Measurements from ENCODE around the gene SUN5.

Gene SUN5

DNA sequence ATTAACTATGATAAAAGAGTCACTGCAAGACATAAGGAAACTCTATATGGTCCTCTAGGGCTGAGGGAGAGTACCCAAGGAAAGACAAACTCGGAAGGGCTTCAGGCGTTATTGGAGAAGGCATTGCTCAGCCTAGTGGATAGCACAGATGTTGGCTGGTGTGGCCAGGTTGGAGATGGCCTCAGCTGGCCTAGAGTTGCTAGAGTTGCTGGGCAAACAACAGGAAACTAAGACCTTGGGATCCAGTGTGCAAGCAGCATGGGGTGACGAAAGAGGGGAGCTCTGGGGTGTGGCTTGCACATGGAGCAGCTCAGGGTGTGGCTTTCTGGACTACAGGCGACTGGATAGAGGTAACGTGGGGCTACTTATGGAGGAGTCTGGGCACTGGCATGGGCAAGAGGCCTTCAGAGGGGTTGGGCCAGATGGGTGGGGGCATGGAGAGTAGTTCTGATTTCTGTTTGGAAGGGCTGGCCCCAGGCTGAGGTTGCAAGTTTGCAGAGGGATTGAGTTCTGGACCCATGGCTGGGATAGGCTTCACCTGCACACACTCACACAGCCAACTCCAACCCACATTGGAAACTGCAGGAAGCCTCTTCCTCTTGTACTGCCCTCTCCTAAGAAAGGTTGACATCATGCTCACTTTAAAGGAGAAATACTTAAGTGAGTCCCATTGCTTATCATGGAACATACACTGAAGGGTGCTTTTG, 22.0 kb upstream of the SUN5 start:
- DNase-seq, result no peak

DNA sequence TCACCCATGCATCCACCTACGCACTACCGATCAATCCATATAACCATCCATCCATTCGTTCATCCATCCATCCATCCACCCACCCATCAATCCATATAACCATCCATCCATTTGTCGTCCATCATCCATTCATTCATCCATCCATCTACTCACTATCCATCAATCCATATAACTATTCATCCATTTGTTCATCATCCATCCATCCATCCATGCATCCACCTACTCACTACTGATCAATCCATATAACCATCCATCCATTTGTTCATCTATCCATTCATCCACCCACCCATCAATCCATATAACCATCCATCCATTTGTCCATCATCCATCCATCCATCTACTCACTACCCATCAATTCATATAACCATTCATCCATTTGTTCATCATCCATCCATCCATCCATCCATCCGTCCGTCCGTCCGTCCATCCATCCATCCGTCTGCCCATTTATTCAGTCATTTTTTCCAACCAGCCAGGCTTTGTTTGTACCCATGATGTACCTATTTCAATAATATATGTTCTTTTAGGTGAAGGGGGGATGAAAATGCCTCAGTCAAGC, 21.2 kb upstream of the SUN5 start:
- DNase-seq, result no peak

DNA sequence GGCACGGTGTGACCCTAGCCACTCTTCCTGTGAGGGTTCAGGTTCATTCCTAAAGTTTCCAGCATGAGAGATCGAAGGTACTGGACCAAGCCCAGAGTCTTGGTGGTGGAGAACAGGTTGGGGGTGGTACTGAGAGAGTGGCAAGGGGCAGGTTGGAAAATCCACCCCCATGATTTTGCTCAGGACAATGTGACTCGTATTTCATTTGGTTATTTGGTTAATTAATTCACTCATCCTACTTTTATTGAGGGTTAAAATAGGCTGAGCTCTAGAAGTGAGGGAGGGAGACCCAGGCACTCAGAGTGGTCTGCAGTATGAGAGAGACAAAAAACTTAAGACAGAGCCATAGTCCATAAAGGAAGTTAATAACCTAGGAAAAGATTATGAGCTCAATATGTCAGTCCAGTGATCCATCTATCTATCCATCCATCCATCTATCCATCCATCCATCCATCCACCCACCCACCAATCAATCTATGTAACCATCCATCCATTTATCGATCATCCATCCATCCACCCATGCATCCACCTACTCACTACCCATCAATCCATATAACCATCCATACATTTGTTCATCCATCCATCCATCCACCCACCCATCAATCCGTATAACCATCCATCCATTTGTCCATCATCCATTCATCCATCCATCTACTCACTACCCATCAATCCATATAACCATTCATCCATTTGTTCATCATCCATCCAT, 20.5 kb upstream of the SUN5 start:
- DNase-seq, result no peak

DNA sequence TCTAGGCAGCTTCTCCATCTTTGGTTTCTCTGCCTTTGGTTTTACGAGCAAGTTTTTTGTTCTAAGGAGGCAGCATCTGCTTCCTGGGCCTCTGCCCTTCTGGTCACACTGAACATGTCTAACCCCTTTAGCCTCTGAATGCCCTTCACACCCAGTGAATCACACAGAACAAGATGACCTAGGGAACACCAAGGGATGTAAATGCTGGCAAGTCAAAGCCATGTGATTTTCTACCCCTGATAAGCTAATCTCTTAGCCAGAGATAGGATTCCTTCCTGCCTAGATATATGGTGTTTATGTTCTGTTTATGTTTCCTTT, 20.0 kb upstream of the SUN5 start:
- no peak for DNase-seq

DNA sequence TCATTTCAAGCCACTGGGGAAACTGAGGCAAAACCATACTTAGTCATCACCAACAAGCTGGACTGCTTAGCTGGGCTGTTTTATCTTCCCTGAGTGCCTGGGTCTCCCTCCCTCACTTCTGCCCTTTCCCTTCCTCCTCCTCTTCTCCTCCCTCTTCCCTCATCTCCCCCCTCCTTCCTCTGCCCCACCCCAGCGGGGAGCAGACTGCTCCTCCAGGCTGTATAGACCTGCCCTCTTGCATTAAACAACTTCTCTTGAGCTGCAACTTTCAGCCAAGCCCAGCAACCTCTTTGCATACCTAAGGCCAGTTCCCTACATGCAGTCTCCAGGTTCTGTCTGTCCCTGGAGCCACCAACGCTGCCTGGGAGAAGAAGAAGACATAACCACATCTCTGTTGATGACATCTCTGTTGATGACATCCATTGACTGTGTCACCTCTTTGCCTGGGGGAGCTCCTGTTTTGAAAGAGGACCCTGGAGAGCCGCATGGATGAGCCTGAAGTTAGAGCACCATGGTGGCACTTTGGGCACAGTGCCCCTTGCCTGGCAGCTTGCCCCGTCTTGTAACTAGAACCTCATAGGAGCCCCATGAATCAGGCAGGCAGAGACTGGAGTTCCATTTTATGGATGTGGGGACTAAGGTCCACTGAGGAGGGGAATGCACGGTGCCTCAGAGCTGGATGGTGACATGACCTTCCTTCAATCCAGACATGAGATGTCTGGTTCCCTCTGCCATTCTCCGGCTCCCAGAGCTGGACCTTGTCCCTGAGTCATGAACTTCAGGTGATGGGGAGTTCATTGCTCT, 19.4 kb upstream of the SUN5 start:
- DNase-seq, result no peak

DNA sequence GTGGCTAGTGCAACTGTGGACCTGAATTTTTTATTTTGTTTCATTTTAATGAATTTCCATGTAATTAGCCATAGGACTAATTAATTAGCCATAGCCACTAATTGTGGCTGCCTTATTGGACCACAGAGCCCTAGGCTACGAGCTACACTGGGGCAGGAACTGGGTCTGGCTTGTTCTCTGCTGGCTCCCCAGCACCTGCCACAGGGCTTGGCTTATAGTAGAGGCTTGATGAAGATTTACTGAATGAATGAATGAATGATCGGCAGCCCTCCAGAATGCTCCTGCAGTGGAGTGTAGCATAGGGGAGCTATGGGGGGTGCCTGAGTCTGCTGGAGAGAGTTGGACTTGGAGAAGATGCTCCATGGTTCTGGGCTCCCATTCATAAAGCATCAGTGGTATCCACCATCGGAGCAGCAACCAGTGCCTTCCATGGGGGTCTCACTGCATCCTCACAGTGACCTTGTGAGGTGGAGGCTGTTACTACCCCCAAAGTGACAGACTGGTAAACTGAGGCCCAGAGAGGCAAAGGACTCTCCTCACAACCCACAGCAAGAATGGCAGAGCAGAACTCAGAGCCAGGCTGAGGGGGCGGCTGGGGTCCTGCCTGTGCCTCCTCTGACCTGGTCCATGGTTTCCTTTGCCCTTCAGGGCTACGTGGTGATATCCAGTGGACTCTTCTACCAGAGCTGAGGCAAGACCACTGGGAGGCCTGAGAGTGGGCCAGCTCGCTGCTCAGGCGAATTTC, 18.6 kb upstream of the SUN5 start:
- DNase-seq, result no peak

DNA sequence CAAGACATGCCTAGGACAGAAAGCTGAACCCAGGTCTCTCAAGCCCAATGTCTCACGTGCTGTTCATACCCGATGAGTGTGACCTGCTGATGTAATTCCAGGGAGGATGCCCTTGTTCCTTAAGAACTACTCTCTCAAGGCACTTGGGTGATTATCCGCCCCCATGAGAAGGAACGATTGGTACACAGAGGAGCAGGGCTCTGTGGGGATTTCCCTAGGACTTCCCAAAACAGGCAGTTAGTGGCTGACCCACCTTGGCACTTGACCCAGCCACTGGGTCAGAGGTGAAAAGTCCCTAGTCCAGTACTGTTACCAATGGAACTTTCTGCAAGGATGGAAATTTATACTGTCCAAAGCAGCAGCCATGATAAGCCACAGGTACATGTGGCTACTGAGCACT, 18.1 kb upstream of the SUN5 start:
- DNase-seq, result peak; percentile 33 to 65

DNA sequence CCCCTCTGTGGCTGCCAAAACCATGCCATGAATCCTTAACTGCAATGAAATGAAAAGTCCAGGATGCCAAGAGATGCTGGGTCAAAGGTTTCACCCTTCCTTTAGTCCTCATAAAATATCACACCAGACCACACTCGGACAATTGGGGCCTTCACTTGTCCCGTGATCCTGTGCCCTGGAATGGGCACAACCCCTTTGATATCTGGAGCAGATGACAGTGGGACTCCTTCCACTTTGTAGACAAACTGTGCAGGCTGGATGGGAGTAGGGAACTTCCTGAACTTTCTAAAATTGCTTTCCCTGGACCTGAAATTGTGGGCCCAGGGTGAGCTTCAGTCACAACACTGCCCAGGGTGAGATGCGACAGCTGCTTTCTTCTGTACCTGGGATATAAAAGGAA, 17.6 kb upstream of the SUN5 start:
- DNase-seq, result no peak

DNA sequence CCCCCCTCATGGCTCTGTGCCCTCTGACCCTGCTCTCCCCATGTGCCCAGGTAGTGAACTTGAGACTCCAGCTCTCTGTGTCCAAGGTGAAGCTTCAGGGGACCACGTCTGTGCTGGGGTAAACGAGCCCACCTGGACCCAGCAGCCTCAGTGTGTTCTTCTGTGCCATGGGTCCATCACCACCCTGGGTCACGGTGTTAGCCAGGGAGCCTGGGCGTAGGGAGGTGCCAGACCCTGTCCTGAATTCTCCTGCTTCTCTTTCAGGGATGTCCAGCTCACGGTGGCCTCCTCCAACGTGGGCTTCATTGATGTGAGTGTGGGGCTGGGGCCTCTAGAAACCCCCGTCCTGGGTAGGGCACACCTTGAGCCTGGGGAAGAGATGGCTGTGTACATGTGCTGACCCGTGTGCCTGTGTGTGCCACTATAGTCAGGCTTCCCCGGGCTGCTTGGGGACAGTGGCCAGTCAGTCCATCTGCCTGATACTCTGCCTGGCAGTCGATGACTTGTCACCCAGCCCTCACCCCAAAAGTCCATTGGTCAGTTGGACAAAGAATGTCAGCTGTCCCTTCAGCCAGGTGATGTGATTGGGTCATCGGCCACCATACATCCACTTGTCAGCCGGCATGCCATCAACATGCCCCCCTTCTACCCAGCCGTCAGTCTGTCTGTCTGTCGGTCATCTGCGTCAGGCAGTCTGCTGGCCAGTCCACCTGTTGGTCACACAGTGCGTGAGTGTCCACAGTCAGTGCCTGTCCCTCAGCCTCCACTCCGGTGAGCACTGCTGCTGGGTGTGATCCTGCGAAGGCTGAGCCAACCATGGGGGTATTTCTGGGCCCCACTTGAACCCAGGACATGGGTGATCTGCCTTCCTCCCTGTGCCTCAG, 16.3 kb upstream of the SUN5 start:
- DNase-seq, result no peak

DNA sequence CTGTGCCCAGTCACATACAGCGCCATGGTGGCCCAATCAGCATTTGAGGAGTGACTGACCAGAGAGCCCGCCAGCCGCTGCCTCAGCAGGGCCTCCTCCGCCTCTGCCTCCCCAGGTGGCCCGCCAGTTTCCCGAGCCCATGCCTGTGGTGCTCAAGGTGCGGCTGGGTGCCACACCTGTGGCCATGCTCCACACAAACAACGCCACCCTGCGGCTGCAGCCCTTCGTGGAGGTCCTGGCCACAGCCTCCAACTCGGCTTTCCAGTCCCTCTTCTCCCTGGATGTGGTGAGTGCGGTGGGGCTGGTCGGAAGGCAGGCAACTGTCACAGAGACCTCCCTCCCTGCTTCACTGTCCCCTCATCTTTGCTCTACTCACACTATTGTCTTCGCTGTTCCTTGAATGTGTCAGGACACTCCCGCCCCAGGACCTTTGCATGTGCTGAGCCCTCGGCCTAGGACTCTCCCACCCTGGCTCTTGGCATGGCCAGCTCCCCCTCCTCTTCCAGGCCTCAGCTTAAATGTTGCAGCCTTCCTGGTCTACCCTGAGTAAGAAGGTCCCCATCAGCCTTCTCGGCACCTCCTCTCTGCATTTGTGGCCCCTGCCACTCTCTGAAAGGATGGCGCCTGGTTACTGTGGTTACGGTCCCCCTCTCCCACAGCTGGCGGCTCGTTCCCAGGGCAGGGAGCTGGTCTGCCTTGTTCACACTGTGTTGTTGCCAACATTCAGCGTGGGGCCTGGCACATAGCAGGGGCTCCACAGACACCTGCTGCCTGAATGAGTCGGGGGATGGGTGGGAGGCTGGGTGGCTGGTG, 15.4 kb upstream of the SUN5 start:
- DNase-seq, result no peak

DNA sequence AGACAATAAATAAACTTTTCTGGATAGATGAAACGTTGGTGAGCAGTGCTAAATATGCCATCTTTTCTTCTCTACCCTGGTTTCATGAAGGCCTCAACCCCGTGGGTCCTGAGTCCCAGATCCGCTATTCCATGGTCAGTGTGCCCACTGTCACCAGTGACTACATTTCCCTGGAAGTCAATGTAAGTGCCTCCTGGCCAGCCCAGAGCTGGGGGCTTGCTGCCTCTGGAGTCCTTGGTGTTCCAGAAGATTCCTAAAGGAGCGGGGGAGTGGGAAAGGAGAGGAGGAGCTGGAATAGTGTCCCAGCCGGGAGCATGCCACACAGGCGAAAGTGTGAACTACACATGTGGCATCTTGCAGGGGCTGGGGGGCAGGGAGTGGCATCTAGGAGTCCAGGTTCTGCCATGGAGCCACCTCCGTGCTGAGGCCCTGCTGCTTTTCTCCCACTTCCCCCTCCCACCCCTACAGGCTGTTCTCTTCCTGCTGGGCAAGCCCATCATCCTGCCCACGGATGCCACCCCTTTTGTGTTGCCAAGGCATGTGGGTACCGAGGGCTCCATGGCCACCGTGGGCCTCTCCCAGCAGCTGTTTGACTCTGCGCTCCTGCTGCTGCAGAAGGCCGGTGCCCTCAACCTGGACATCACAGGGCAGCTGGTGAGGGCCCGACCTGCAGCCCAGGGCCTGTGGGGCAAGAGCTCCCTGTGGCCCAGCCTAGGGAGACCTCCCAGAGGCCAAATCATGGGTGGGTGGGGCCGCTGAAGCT, 14.1 kb upstream of the SUN5 start:
- DNase-seq, result no peak

DNA sequence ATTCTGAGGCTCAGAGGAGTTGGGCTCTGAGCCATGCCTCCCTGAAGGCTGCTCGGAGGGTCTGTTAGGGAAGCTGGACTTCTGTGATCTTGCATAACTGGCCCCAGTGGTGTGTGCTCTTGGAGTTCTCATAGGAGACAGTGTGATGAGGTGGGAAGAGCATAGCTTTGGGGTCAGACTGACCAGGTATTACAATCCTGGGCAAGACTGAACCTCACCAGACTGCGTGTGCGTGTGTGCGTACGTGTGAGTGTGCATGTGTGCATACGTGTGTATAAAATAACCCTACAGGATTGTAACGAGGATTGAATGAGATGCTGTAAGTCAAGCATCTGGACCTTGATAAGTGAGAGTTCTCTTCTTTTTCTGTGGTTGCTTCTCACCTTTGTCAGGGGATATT, 13.3 kb upstream of the SUN5 start:
- DNase-seq, result no peak

DNA sequence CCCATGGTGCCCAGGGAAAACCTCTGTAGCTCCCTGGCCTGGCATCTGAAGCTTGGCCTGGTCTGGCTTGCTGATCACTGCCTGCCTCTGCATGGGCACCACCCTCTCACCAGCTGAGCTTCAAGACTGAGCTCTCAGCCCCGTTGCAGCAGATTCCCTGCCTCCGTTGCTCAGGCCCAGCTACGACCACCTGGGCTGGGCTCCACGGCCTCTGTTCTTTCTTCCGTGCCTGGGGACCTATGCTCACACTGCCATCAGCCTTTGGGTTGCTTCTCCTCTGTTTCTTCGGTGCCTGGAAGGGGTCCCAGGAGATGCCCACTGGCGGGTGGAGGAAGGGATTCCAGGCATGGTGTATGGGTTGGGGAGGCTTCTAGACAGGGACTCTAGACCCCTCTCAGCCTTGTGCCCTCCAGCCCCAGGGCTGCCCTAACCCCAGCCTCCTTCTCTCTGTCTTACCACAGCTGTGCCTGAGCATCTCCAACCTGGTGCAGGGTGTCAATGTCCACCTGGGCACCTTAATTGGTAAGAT, 12.4 kb upstream of the SUN5 start:
- DNase-seq, result no peak

DNA sequence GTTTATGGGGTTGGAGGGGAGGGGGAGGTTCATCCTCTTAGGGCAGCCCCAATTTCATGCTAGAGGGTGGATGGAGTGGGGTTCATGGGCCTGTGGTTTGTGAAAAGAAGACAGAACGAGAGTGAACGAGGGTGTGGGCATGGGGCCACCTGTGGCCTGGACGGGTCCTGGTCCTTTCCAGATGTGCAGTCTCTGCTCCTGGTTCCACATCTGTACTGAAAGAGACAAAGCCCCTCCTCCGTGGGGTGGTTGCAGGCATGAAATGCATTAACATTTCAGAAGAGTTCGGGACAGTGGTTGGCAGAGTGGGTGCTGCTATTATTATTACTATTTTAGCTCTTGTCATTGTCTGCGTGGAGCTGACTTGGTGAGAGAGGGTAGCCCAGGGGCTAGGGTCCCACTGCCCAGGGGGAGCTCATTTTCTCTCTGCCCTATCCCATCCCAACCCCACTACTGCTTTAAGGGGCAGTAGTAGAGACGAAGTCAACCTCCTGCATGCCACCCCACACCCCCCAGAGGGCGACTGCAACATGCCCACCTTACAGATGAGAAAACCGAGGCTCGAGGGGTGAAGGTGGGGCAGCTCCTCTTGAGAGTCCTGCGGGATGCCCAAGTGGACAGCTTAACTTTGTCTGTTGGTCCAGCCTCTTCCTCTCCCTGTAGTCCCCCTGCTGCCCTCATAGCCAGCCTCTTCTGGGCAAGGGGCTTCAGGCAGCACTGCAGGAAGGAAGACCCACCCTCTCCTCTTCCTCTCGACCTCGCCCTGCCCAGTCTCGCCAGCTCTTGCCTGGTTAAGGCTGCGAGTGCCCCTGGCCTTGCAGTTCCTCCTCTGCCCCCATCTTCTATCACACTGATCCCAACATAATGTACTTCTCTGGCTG, 11.7 kb upstream of the SUN5 start:
- DNase-seq, result no peak

DNA sequence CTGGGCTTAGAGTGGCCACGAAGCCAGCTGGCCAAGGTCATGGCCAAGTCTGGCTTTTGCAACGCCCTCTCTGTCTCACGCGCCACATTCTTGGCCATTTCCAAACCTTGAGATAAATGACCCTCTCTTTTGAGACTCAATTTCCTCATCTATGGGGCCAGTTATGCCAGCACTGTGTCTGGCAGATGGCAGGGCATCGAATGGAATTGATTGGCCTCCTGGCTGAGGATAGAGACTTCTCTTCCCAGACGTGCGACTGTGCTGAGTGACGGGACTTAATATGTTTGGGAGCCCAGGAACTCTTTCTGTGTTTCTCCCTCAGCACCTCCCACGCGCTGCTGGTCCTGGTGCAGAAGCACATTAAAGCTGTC, 10.9 kb upstream of the SUN5 start:
- DNase-seq, result no peak

DNA sequence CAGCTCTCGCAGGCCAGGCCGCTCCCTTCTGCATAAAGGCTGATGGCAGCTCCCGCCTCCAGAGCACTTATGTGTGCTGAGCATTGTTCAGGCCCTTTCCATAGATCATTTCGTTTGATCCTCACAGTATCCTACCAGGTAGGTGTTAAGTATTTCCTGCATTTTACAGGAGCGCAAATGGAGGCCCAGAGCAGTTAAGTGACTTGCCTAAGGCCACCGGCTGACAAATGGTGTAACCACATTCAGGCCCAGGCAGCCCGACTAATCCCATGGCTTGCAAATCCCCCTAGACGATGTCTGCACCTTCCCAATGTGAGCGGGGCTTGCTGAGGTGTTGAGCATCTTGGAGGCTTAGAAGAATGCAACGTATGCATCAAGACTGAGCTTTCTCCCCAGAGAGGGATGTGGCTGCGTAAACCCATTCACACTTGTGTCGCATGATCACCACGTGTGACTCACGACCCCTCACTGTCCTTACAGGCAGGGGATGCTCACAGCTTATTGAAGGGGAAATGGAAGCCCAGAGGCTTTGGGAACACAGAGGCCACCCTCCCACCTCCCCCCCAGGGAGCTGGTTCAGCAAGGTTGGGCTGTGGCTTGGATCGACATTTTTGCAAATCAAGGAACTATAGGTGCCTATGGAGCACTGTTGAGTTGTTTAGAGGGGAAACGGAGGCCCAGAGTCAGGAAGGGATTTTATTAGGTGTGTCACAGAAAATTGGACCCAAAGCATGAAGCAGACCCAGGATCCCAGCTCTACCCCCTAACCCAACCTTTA, 10.3 kb upstream of the SUN5 start:
- no peak for DNase-seq

DNA sequence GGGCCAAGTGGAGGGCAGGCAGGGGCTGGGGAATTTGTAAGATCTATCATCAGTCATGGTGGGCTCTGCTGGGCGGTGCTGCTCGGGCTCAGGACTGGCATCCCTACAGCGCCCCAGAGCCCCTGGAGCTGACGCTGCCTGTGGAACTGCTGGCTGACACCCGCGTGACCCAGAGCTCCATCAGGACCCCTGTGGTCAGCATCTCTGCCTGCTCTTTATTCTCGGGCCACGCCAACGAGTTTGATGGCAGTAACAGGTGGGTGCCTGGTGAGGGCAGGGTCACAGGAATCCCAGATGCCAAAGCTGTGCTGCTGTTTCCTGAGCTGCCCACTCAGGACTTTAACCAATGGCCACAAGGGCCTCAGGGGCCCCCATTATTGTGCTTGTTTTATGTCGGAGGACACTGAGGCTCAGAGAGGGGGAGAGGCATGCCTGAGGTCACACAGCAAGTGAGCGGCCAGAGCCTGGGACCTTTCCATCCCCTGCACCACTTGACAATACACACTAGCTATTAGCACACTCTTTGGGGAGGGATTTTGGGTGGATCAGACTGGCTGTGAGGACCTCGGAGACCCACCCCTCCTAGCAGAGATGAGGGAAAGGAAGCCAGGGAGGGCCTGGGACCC, 9.6 kb upstream of the SUN5 start:
- DNase-seq, result no peak
